Astrocyte of the spinal cord (primary cell): ENCODE results near the gene CHORDC1.
"Not testable (repeated sequence)": the region's sequence is repeated elsewhere in the genome, so short reads cannot be mapped to it uniquely, and the experiment has no call there.

Source experiments
- DNase-seq: peaks from one replicate; pipeline ENCODE4 v3.0.0; 2011; ENCODE audit warnings: low read depth, low spot score
- H3K4me3 ChIP-seq: 2 replicates; pipeline ENCODE4 v1.5.1; 2011; ENCODE audit warnings: low read depth, mild to moderate bottlenecking, low read length, moderate library complexity
- CTCF ChIP-seq: IDR thresholded peaks from 2 replicates; pipeline ENCODE4 v1.5.1; 2012; ENCODE audit warnings: low read depth, mild to moderate bottlenecking, low read length, inconsistent platforms
- in situ Hi-C: cut with HindIII; loops from 2 replicates; pipeline ENCODE4 v1.10.0; 2017; ENCODE audit warnings: low sequenced_read_pairs

The CHORDC1 gene

DNA sequence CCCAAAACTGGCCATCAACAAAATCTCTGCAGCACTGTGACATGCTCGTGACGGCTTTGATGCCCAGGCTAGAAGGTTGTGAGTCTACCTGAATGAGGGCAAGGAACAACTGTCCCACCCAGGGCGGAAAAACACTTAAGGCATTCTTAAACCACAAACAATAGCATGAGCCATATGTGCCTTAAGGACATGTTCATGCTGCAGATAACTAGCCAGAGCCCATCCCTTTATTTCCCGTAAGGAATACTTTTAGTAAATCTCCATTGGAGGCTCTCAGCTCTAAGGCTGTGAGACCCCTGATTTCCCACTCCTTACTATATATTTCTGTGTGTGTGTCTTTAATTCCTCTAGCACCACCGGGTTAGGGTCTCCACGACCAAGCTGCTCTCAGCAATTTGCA, 3.4 kb downstream of the CHORDC1 start:
- in situ Hi-C loops: no loop called here
- no peak overlapping the region for H3K4me3 ChIP-seq
- no peak for TF ChIP-seq CTCF
- DNase-seq: no peak

DNA sequence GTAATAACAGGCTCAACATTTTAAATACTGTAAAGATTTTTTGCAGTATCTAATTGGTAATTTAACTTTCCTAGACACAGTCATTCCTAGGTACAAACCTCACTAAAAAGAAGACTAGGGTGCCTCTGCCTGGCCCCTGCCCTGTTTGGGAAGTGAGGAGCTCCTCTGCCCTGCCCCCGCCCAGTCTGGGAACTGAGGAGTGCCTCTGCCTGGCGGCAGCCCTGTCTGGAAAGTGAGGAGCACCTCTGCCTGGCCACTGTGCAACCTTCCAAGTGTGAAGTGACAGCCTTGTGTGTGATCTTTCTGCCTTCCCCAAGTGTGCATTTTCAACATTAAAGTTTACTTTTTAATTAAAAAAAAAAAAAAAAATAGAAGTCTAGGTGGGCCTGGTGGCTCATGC, 4.2 kb downstream of the CHORDC1 start:
- DNase-seq: no peak
- no peak for TF ChIP-seq CTCF
- in situ Hi-C loops: no loop called here
- no peak overlapping the region for H3K4me3 ChIP-seq

DNA sequence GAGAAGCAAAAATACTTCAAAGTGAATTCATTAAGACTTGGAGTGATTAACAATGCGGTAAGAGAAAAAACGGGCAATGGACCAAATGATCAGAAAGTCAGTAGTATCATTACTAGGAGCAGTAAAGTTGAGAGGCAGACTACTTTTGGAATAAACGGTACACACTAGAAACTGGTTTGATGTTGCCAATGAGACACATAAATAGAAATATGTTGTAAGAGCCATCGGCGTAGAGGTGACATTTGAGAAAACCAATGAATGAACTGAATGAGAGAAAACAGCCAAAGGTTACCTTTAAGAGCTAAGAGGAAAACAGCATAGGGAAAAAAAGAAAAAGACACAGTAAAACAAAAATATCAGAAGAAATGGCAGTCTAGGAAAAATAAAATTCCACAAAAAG, 6.2 kb downstream of the CHORDC1 start:
- no peak overlapping the region for H3K4me3 ChIP-seq
- in situ Hi-C loops: no loop called here
- TF ChIP-seq CTCF: no peak
- no peak for DNase-seq

DNA sequence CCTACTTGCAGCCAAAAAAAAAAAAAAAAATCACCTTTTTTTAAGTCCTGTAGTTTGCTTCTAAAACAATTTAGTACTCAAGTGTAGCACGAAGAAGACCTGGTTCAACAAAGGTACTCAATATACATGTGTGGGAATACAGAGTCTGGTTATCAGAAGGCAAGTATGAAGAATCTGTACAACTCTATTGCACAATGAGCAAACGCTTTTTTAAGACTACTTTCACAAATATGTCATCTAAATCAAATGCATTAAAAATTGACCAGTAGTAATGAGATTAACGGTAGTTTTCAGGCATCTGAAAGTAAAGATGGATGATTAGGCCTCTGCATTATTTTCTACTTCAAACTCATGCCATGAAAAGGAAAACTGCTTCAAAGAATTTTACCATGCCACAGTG, 9.5 kb downstream of the CHORDC1 start:
- no peak overlapping the region for H3K4me3 ChIP-seq
- no peak for TF ChIP-seq CTCF
- no peak for DNase-seq
- in situ Hi-C loops: no loop called here

DNA sequence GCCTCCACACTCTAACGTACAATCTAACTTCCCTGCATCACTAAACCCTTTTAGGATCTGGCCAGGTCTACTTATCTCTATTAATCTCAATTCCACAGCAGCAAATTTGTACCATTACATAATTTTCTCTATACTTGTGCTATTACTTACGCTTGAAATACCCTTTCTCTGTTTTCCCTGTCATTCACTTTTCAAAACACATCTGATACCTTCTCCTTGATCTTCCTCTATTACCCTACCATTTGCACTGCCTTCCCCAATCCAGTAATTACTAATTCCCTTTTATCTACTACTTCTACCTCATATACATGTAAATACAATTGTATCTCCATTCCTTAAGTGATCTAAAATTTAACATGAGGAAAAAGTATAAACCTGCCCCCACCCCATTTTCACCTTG, 14.0 kb downstream of the CHORDC1 start:
- in situ Hi-C loops: no loop called here
- H3K4me3 ChIP-seq: no peak overlapping the region
- DNase-seq: no peak
- TF ChIP-seq CTCF: no peak

- H3K4me3 ChIP-seq, in situ Hi-C loops, DNase-seq: not testable (repeated sequence)
Observed at GRCh38 chr11:90207992-90208391, 14.9 kb downstream of the CHORDC1 start.

- in situ Hi-C loops: no loop called here
- peak; percentile 91 for TF ChIP-seq CTCF
- DNase-seq: peak; percentile 68
- no peak overlapping the region for H3K4me3 ChIP-seq
Observed at GRCh38 chr11:90204832-90205646, 17.8 kb downstream of the CHORDC1 start.
